GM13977 (cell line): ENCODE results near the gene LRGUK.

ENCODE experiments used
- DNase-seq: peaks from one replicate; pipeline ENCODE4 v3.0.0; 2012; ENCODE audit warnings: low spot score
- CTCF ChIP-seq: IDR thresholded peaks from 2 replicates; pipeline ENCODE4 v1.5.1; 2012; ENCODE audit warnings: mild to moderate bottlenecking, control low read depth; ENCODE audit not compliant: insufficient read depth; ENCODE audit errors: extremely low read depth, missing control alignments
- in situ Hi-C: fragments of 300-500 bp; cut with MboI; formaldehyde crosslinking; loops from one replicate; pipeline ENCODE4 v1.12.0; 2022; ENCODE audit warnings: low sequenced_read_pairs, low pct_unique_long_range_greater_than_20kb, mixed read lengths, inconsistent platforms; ENCODE audit not compliant: unreplicated experiment

LRGUK gene

DNA sequence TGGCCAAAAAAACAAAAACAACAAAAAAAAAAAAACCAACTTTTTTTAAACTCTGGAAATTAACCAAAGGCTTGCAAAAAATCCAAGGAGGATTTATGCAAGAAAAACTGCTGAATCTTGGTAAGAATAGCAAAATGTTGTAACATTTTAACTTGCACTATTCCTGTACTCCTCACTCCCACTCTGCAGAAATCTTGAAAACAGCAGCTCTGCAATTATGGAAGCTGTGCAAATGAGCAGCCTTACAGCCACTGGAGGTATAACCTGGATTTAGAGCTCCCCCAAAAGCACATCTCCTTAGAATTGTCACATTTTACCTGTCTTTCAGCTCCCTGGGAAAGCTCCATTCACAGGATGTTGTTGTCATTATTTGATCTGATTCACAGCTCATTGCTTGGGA lies 41.8 kb upstream of the LRGUK start:
- no peak for TF ChIP-seq CTCF
- DNase-seq, result no peak
- in situ Hi-C loops, result no loop called here

DNA sequence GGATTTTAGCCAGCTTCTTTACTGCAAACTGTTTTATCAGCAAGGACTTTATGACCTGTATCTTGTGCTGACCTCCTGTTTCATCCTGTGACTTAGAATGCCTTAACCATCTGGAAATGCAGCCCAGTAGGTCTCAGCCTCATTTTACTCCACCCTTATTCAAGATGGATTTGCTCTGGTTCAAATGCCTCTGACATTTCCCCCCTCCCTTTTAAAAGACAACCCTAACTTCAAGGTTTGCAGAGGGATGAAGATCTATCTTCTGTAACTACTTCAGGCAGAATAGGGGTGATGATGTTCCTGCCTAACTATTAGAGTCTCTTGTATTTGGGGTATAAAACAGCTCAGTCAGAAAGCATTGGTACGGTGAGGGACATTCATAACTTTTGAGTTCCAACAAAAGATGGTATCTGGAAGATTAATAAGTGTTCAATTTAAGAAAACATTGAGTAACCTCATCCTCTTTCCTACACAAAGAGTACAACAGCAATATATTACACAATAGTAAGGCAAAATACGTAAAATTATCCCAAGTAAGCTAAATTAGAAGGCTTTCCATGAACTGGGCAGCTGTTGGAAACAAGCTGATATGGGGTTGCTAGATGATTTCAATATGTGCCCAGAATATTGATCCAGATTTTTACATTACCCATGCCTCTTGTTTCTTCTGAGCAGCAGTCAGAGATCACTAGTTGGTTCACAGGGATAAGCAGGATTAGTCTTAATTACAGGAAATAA lies 40.0 kb upstream of the LRGUK start:
- TF ChIP-seq CTCF, result no peak
- DNase-seq, result no peak
- in situ Hi-C loops, result no loop called here

GRCh38 chr7:134088199-134088598 lies 38.9 kb upstream of the LRGUK start:
- in situ Hi-C loops, result no loop called here
- no peak for DNase-seq
- no peak for TF ChIP-seq CTCF

DNA sequence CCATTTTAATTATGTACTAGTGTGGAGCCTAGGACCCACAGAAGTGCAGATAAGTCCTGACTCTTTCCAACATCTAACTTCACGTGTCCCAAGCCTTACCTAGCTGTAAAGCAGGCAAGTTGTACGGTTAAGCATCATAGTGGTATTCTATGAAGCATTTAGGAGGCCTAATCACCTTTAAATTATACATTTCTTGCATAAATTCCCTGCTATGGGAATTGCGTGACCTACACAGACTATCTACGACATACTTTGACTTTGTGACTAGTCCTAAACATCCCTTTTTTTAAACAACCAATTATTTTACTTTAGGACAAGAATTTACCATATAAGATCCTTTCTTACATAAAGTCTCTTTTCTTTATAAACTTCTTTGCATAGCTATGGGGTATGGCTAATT lies 37.7 kb upstream of the LRGUK start:
- TF ChIP-seq CTCF, result no peak
- no peak for DNase-seq
- in situ Hi-C loops, result no loop called here

- DNase-seq, result no peak
- no peak for TF ChIP-seq CTCF
- in situ Hi-C loops, result no loop called here
These were observed 29.1 kb upstream of the LRGUK start for GRCh38 chr7:134098072-134098471.

GRCh38 chr7:134101716-134102115 lies 25.4 kb upstream of the LRGUK start:
- in situ Hi-C loops, result no loop called here
- DNase-seq, result no peak
- TF ChIP-seq CTCF, result no peak
